ENCODE results near the gene SBF2.

The SBF2 gene

GRCh38 chr11:9735236-9735635 is 558.8 kb downstream of the SBF2 start:
- FAIRE-seq: no peak

GRCh38 chr11:9733212-9733611 is 560.8 kb downstream of the SBF2 start:
- FAIRE-seq: no peak

GRCh38 chr11:9732453-9732852 is 561.6 kb downstream of the SBF2 start:
- FAIRE-seq: no peak

GRCh38 chr11:9731256-9731655 is 562.8 kb downstream of the SBF2 start:
- FAIRE-seq: no peak
